Bronchial epithelial cell (primary cell): ENCODE results near the gene MRPL33. TPM values are rescaled to one million over a fixed set of nuclear protein-coding genes. Genes with fewer than 3 reads are reported as not detected.

ENCODE experiments used
- DNase-seq: peaks from one replicate; pipeline ENCODE4 v3.0.0-alpha.2; 2010; ENCODE audit warnings: low read depth
- FAIRE-seq: peaks from 2 replicates; lab custom pipeline; 2011; peaks lifted over from hg19 to GRCh38; lab: Jason Lieb, UNC
- H3K27me3 ChIP-seq: 2 replicates; pipeline ENCODE4 v1.5.1; 2011; ENCODE audit warnings: low read length; ENCODE audit not compliant: control insufficient read depth, insufficient read depth
- H3K36me3 ChIP-seq: 2 replicates; pipeline ENCODE4 v1.5.1; 2011; ENCODE audit warnings: low read length; ENCODE audit not compliant: control insufficient read depth, insufficient read depth
- H3K4me3 ChIP-seq: 2 replicates; pipeline ENCODE4 v1.5.1; 2011; ENCODE audit warnings: mild to moderate bottlenecking, low read depth, low read length, control low read depth
- CTCF ChIP-seq: IDR thresholded peaks from 2 replicates; pipeline ENCODE4 v1.5.1; 2011; ENCODE audit warnings: mild to moderate bottlenecking, moderate library complexity, low read length, control low read depth, inconsistent platforms; ENCODE audit not compliant: insufficient read depth, severe bottlenecking
- total RNA-seq: library from RNA; depleted of rRNA; stranded (reverse); fragments of >200 nt; gene quantifications from 2 replicates; pipeline ENCODE4 v1.2.1, GENCODE V29; 2014

The MRPL33 gene
- total RNA-seq, 1 donor from 2014 or later: 11.3 TPM

DNA sequence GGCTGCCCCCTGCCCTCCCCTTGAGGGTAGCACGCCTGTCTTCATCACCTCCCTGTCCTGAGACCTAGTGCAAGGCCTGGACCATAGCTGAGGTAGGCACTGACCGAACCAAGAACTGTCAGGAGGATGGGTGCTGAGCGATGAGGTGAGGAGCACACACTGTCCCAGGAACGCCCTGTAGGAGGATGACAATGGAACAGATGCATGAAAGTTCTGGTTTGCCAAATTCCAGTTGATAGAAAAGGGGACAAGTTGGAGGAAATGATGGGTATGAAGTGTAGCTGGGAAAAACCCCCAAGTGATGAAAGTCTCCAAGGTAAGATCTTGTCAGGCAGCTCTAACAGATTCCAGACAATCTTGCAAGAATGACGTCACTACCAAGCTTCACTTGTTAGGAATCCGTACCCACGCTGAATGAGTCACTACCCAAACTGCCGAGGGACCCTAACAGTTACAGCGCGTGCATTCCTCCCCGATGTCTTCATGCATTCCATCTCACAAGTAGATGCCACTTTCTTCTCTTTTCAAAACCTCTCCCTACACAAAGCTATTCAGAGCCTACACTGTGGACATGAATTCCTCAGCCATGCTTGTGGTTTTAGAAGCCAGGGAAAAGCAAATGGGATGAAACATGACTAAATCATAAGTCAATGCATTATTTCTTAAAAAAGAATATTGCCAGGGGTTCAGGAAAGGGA, 27.6 kb downstream of the MRPL33 start:
- Histone ChIP-seq H3K4me3 (no peak overlapping the region), H3K36me3 (no peaks in the 10 kb centered on the region), H3K27me3 (no peaks in the 10 kb centered on the region)
- DNase-seq (peak; percentile 100), FAIRE-seq (peak; percentile 50)
- TF ChIP-seq CTCF: no peak

DNA sequence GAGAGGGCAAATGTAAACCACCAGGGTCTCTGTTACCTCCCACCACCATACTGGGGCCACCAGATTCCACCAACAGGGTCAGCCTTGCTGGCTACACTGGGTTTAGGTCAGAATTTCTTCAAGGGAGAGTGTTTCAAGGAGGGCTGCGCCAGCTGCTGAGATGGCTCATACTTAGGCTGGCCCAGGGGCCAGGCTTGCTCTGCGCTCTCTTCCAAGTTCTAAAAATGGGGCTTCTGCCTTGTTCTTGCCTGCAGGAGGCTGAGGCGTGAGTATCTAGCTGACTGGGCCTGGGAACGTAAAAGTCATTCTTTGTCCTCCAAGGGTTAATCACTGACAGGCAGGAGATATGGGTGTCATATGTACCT, 28.1 kb downstream of the MRPL33 start:
- FAIRE-seq (no peak), DNase-seq (peak; percentile 68)
- no peak overlapping the region for H3K4me3 ChIP-seq
- no peaks in the 10 kb centered on the region for H3K36me3 ChIP-seq
- TF ChIP-seq CTCF: no peak
- H3K27me3 ChIP-seq: no peaks in the 10 kb centered on the region

DNA sequence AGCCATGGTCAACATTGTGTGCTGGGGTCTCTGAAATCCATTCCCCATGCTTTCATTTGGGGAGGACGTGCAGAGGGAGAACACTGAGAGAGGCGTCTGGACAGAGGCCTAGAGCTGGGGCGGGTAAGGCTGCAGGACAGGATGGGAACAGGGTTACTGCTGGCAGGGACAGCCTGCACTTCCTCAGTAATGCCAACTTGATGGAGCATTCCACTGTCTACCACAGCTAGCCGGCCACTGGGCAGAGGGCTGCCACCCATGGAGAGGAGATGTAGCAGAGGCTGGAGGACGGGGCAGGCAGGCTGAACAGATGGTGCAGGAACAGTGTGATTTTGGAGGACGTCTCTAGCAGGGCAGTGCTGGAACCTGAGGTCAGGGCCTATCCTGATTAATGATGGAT, 29.3 kb downstream of the MRPL33 start:
- Histone ChIP-seq H3K4me3 (no peak overlapping the region), H3K36me3 (no peaks in the 10 kb centered on the region), H3K27me3 (no peaks in the 10 kb centered on the region)
- FAIRE-seq (no peak), DNase-seq (no peak)
- TF ChIP-seq CTCF: no peak

DNA sequence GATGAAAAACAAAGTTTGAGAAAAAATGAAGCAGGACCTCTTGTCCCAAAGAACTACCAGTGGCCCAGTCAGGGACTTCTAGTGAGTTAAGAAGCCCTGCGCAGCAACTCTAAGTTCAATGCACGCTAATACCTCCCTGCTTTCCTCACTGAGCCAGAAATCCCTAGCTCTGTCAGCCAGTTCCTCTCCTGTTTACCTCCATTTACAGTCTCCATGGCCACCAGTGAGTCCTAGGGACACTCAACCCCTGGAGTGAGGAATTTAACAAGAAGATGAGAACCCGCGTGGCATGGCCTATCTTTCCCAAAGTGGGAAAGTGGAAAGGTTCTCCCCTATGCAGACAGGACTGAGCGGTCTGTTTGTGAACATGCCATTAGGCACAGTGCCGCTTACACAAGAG, 31.0 kb downstream of the MRPL33 start:
- no peaks in the 10 kb centered on the region for H3K27me3 ChIP-seq
- DNase-seq: no peak
- TF ChIP-seq CTCF: no peak
- FAIRE-seq: no peak
- no peaks in the 10 kb centered on the region for H3K36me3 ChIP-seq
- H3K4me3 ChIP-seq: no peak overlapping the region

DNA sequence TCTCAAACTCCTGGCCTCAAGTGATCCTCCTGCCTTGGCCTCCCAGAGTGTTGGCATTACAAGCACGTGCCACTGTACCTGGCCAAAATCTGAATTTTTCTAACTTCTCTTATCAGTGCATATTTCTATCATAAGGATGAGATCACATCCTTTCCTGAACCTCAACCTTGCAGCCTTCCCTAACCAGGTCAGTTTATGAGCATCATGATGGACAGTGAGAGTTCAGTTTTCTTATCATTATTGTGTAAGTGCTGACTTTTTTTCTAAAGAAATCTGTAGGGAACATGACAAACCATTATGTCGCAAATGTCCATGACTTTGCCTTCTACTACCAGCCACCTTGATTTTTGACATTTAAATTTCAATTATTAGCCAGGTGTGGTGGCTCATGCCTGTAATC, 31.5 kb downstream of the MRPL33 start:
- Histone ChIP-seq H3K27me3 (no peaks in the 10 kb centered on the region), H3K4me3 (no peak overlapping the region), H3K36me3 (no peaks in the 10 kb centered on the region)
- TF ChIP-seq CTCF: no peak
- FAIRE-seq (no peak), DNase-seq (no peak)

- no peak for FAIRE-seq
- no peak for TF ChIP-seq CTCF
- H3K27me3 ChIP-seq: no peaks in the 10 kb centered on the region
- no peak overlapping the region for H3K4me3 ChIP-seq
- H3K36me3 ChIP-seq: no peaks in the 10 kb centered on the region
- DNase-seq: no peak
Observed at GRCh38 chr2:27804146-27804545, 32.6 kb downstream of the MRPL33 start.
